ENCODE data around the gene IL37.

DNA sequence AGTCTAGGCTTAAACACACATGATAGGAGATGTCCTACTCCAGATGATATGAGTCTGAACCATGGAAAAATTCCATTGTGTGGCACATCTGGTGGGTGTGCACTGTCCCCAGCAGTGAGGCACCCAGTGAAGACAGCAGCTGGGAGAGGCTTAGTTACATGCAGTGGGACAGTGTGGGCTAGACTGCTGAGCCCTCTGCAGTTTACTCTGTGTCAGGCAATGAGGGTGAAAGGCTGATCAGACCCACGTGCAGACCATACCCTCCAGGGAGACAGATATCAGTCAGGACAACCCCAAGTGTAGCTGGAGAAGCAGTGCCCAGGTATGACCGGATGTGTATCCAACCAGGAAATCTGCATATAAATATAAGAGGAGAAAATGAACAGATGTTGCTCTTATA is 13.4 kb downstream of the IL37 start:
- no peak for TF ChIP-seq POLR2A (IDR thresholded peaks at IDR 0.05)
- TF ChIP-seq, protein P1, sequence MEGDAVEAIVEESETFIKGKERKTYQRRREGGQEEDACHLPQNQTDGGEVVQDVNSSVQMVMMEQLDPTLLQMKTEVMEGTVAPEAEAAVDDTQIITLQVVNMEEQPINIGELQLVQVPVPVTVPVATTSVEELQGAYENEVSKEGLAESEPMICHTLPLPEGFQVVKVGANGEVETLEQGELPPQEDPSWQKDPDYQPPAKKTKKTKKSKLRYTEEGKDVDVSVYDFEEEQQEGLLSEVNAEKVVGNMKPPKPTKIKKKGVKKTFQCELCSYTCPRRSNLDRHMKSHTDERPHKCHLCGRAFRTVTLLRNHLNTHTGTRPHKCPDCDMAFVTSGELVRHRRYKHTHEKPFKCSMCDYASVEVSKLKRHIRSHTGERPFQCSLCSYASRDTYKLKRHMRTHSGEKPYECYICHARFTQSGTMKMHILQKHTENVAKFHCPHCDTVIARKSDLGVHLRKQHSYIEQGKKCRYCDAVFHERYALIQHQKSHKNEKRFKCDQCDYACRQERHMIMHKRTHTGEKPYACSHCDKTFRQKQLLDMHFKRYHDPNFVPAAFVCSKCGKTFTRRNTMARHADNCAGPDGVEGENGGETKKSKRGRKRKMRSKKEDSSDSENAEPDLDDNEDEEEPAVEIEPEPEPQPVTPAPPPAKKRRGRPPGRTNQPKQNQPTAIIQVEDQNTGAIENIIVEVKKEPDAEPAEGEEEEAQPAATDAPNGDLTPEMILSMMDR (IDR thresholded peaks at IDR 0.05), result no peak

Measured in lower leg skin (tissue), 3 donors.